ENCODE data around the gene SPON1. TPM values are rescaled to one million over a fixed set of nuclear protein-coding genes. Genes with fewer than 3 reads are reported as not detected.

The SPON1 gene
- total RNA-seq, 1 experiment from 2014 or later = not detected

DNA sequence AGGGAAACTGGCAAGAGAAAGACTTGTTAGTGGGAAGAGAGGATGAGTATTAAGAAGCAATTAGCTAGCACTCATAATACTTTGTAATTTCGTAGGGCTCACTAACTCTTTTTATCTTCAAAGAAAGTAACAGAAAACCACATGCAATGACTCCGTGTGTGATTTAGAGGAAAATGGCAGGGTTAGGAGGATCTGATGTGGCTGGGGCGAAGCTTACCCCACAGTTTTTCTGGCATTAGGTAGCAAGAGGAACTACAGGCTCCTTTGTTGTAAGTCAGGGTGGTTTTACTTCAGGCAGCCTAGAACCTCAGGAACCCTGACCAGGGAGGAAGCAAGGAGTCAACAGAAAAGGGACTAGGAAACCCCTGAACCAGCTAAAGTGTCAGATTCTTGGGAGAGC, 89.7 kb downstream of the SPON1 start:
- H3K9ac ChIP-seq (ENCODE audit: low read length) = no peak overlapping the region
- H4K20me1 ChIP-seq (ENCODE audit: low read length) = no peaks in the 10 kb centered on the region
- POLR2A ChIA-PET (ENCODE audit: unreplicated experiment) = no interaction called here
- no peak overlapping the region for H2AFZ ChIP-seq (ENCODE audit: low read length)
- BruUV-seq (replicated peaks) = no TSS peak
- intact Hi-C loops (cut with micrococcal nuclease) = no loop called here
- H3K9me2 ChIP-seq (replicated peaks; ENCODE audit: low read length) = no peaks in the 10 kb centered on the region
- H3K4me1 ChIP-seq (ENCODE audit: insufficient read depth, low read length) = no peaks in the 10 kb centered on the region
- no peaks in the 10 kb centered on the region for H3K79me2 ChIP-seq (ENCODE audit: low read length)
- H3K27me3 ChIP-seq (ENCODE audit: low read length) = peaks cover 19% of the 10 kb centered on the region; the same call in 1 of the 2 replicates
- H3K4me3 ChIP-seq (ENCODE audit: low read length) = no peak overlapping the region
- H3K4me2 ChIP-seq (ENCODE audit: low read length) = no peak overlapping the region
- ATAC-seq (no peak), DNase-seq (no peak)
- CTCF ChIA-PET = no interaction called here
- H3F3A ChIP-seq (ENCODE audit: low read length, unreplicated experiment) = no peaks in the 10 kb centered on the region
- no peaks in the 10 kb centered on the region for H3K9me3 ChIP-seq (ENCODE audit: low read length)
- H3K27ac ChIP-seq (ENCODE audit: low read length) = no peak overlapping the region
- H3K36me3 ChIP-seq (ENCODE audit: low read depth, low read length) = no peaks in the 10 kb centered on the region
- TF ChIP-seq EZH2 (IDR thresholded peaks at IDR 0.05; ENCODE audit: low read length, unreplicated experiment) (no peak), CTCF (conservative IDR thresholded peaks at IDR 0.05; ENCODE audit: low read depth, low read length) (no peak), EZH2phosphoT487 (IDR thresholded peaks at IDR 0.05; ENCODE audit: borderline replicate concordance, low read length) (no peak)

GRCh38 chr11:14054116-14055107, 91.9 kb downstream of the SPON1 start:
- ChIA-PET CTCF (interaction anchor here (0.7 kb wide), 1 partner anchor 400 kb away, joined by 3 read pairs; no protein-coding TSS in a partner anchor), POLR2A (ENCODE audit: unreplicated experiment) (interaction anchor here (0.6 kb wide), 1 partner anchor 11 kb away, joined by 3 read pairs; no protein-coding TSS in a partner anchor)
- no peaks in the 10 kb centered on the region for H3K79me2 ChIP-seq (ENCODE audit: low read length)
- no TSS peak for BruUV-seq (replicated peaks)
- H3K27ac ChIP-seq (ENCODE audit: low read length) = no peak overlapping the region
- DNase-seq (no peak), ATAC-seq (no peak)
- H2AFZ ChIP-seq (ENCODE audit: low read length) = no peak overlapping the region
- H3K9ac ChIP-seq (ENCODE audit: low read length) = no peak overlapping the region
- peaks cover 20% of the 10 kb centered on the region; the same call in 1 of the 2 replicates for H3K27me3 ChIP-seq (ENCODE audit: low read length)
- H3K9me2 ChIP-seq (replicated peaks; ENCODE audit: low read length) = no peaks in the 10 kb centered on the region
- no peaks in the 10 kb centered on the region for H3F3A ChIP-seq (ENCODE audit: low read length, unreplicated experiment)
- H3K4me2 ChIP-seq (ENCODE audit: low read length) = no peak overlapping the region
- TF ChIP-seq CTCF (conservative IDR thresholded peaks at IDR 0.05; ENCODE audit: low read depth, low read length) (no peak), EZH2 (IDR thresholded peaks at IDR 0.05; ENCODE audit: low read length, unreplicated experiment) (no peak), EZH2phosphoT487 (IDR thresholded peaks at IDR 0.05; ENCODE audit: borderline replicate concordance, low read length) (no peak)
- no peaks in the 10 kb centered on the region for H3K4me1 ChIP-seq (ENCODE audit: insufficient read depth, low read length)
- no peaks in the 10 kb centered on the region for H3K36me3 ChIP-seq (ENCODE audit: low read depth, low read length)
- no peaks in the 10 kb centered on the region for H3K9me3 ChIP-seq (ENCODE audit: low read length)
- no peak overlapping the region for H3K4me3 ChIP-seq (ENCODE audit: low read length)
- intact Hi-C loops (cut with micrococcal nuclease) = no loop called here
- no peaks in the 10 kb centered on the region for H4K20me1 ChIP-seq (ENCODE audit: low read length)

- ChIA-PET POLR2A (ENCODE audit: unreplicated experiment) (interaction anchor here (0.5 kb wide), 1 partner anchor 42 kb away, joined by 3 read pairs; no protein-coding TSS in a partner anchor), CTCF (no interaction called here)
- no peak for TF ChIP-seq EZH2phosphoT487 (IDR thresholded peaks at IDR 0.05; ENCODE audit: borderline replicate concordance, low read length)
- no peak for TF ChIP-seq CTCF (conservative IDR thresholded peaks at IDR 0.05; ENCODE audit: low read depth, low read length)
- no peak for TF ChIP-seq EZH2 (IDR thresholded peaks at IDR 0.05; ENCODE audit: low read length, unreplicated experiment)
- no peak overlapping the region for H3K4me2 ChIP-seq (ENCODE audit: low read length)
- ATAC-seq (no peak), DNase-seq (no peak)
- no peak overlapping the region for H2AFZ ChIP-seq (ENCODE audit: low read length)
- H3K9ac ChIP-seq (ENCODE audit: low read length) = no peak overlapping the region
- H3K79me2 ChIP-seq (ENCODE audit: low read length) = no peaks in the 10 kb centered on the region
- no peaks in the 10 kb centered on the region for H3K36me3 ChIP-seq (ENCODE audit: low read depth, low read length)
- no peak overlapping the region for H3K27ac ChIP-seq (ENCODE audit: low read length)
- no peak overlapping the region for H3K4me3 ChIP-seq (ENCODE audit: low read length)
- no peaks in the 10 kb centered on the region for H3K4me1 ChIP-seq (ENCODE audit: insufficient read depth, low read length)
- no peaks in the 10 kb centered on the region for H3K9me2 ChIP-seq (replicated peaks; ENCODE audit: low read length)
- H3F3A ChIP-seq (ENCODE audit: low read length, unreplicated experiment) = no peaks in the 10 kb centered on the region
- H3K9me3 ChIP-seq (ENCODE audit: low read length) = no peaks in the 10 kb centered on the region
- intact Hi-C loops (cut with micrococcal nuclease) = no loop called here
- no peaks in the 10 kb centered on the region for H4K20me1 ChIP-seq (ENCODE audit: low read length)
- peaks cover 20% of the 10 kb centered on the region; the same call in 1 of the 2 replicates for H3K27me3 ChIP-seq (ENCODE audit: low read length)
- BruUV-seq (replicated peaks) = no TSS peak
Observed at GRCh38 chr11:14055936-14056335, 93.4 kb downstream of the SPON1 start.
